Trophoblast cell (in vitro differentiated cells and primary cell): ENCODE data around the gene TLL1.

Source experiments
- DNase-seq, 2 donors: peaks; one replicate each; pipeline ENCODE4 v3.0.0-alpha.2; 2016
- H2AFZ ChIP-seq: 2 replicates; pipeline ENCODE4 v1.6.1; 2013; ENCODE audit warnings: low read length, moderate library complexity, mild to moderate bottlenecking; ENCODE audit not compliant: insufficient read depth, poor library complexity
- H2AK5ac ChIP-seq: 2 replicates; pipeline ENCODE4 v1.6.1; 2013; ENCODE audit warnings: mild to moderate bottlenecking, low read length
- H2BK120ac ChIP-seq: 2 replicates; pipeline ENCODE4 v1.6.1; 2013; ENCODE audit warnings: low read length, mild to moderate bottlenecking, moderate library complexity; ENCODE audit not compliant: insufficient read depth, poor library complexity
- H2BK12ac ChIP-seq: 2 replicates; pipeline ENCODE4 v1.6.1; 2013; ENCODE audit warnings: mild to moderate bottlenecking, low read length, moderate library complexity
- H2BK5ac ChIP-seq: 2 replicates; pipeline ENCODE4 v1.6.1; 2013; ENCODE audit warnings: low read length, low read depth, moderate library complexity, mild to moderate bottlenecking; ENCODE audit not compliant: poor library complexity
- H3K14ac ChIP-seq: 2 replicates; pipeline ENCODE4 v1.6.1; 2013; ENCODE audit warnings: mild to moderate bottlenecking, low read length
- H3K18ac ChIP-seq: 2 replicates; pipeline ENCODE4 v1.6.1; 2013; ENCODE audit warnings: mild to moderate bottlenecking, low read length
- H3K23ac ChIP-seq: 2 replicates; pipeline ENCODE4 v1.6.1; 2013; ENCODE audit warnings: low read length
- H3K27ac ChIP-seq: 2 replicates; pipeline ENCODE4 v1.5.1; 2013; ENCODE audit warnings: low read depth, mild to moderate bottlenecking, inconsistent platforms, low read length, moderate library complexity
- H3K27me3 ChIP-seq: 2 replicates; pipeline ENCODE4 v1.6.1; 2013; ENCODE audit warnings: inconsistent platforms, mild to moderate bottlenecking, low read length, moderate library complexity; ENCODE audit not compliant: insufficient read depth
- H3K36me3 ChIP-seq, 2 experiments: 1 replicate in 1 of 2; 2 replicates in 1 of 2; pipeline ENCODE4 v1.6.1; 2013; ENCODE audit warnings: low read length in 2 of 2, mild to moderate bottlenecking in 2 of 2, moderate library complexity in 1 of 2; ENCODE audit not compliant: insufficient read depth in 2 of 2, control insufficient read depth in 1 of 2
- H3K4ac ChIP-seq: 2 replicates; pipeline ENCODE4 v1.6.1; 2013; ENCODE audit warnings: low read depth, mild to moderate bottlenecking, low read length, moderate library complexity
- H3K4me1 ChIP-seq, 2 experiments: 1 replicate in 1 of 2; 2 replicates in 1 of 2; pipeline ENCODE4 v1.6.1; 2013; ENCODE audit warnings: low read length in 2 of 2, mild to moderate bottlenecking in 2 of 2, moderate library complexity in 1 of 2; ENCODE audit not compliant: insufficient read depth in 2 of 2, control insufficient read depth in 1 of 2
- H3K4me2 ChIP-seq: 2 replicates; pipeline ENCODE4 v1.6.1; 2013; ENCODE audit warnings: inconsistent platforms, mild to moderate bottlenecking, low read length, moderate library complexity
- H3K4me3 ChIP-seq: 2 replicates; pipeline ENCODE4 v1.5.1; 2013; ENCODE audit warnings: mild to moderate bottlenecking, low read depth, low read length, inconsistent platforms
- H3K79me1 ChIP-seq: one replicate; pipeline ENCODE4 v1.6.1; 2013; ENCODE audit warnings: low read length
- H3K79me2 ChIP-seq: 2 replicates; pipeline ENCODE4 v1.6.1; 2013; ENCODE audit warnings: low read length, mild to moderate bottlenecking; ENCODE audit not compliant: control insufficient read depth, insufficient read depth, poor library complexity
- H3K9ac ChIP-seq: 2 replicates; pipeline ENCODE4 v1.6.1; 2013; ENCODE audit warnings: mild to moderate bottlenecking, low read length
- H3K9me3 ChIP-seq: 2 replicates; pipeline ENCODE4 v1.6.1; 2013; ENCODE audit warnings: low read depth, mild to moderate bottlenecking, control low read depth, inconsistent platforms, low read length; ENCODE audit not compliant: insufficient read depth
- H4K12ac ChIP-seq: 2 replicates; pipeline ENCODE4 v1.6.1; 2013; ENCODE audit warnings: low read depth, mild to moderate bottlenecking, low read length, moderate library complexity
- H4K8ac ChIP-seq: 2 replicates; pipeline ENCODE4 v1.6.1; 2013; ENCODE audit warnings: low read depth, mild to moderate bottlenecking, low read length, moderate library complexity
- H4K91ac ChIP-seq: one replicate; pipeline ENCODE4 v1.6.1; 2013; ENCODE audit warnings: low read depth, mild to moderate bottlenecking, low read length, moderate library complexity
- WGBS: extraction: QIAGEN DNeasy Blood & Tissue Kit; methylation state at CpG from one replicate; pipeline ENCODE4 v1.1.7; 2013; ENCODE audit warnings: missing lambda C conversion rate; ENCODE audit not compliant: insufficient read length, insufficient coverage; ENCODE audit errors: extremely low coverage; 5-methylcytosine and 5-hydroxymethylcytosine counted together

Gene TLL1

DNA sequence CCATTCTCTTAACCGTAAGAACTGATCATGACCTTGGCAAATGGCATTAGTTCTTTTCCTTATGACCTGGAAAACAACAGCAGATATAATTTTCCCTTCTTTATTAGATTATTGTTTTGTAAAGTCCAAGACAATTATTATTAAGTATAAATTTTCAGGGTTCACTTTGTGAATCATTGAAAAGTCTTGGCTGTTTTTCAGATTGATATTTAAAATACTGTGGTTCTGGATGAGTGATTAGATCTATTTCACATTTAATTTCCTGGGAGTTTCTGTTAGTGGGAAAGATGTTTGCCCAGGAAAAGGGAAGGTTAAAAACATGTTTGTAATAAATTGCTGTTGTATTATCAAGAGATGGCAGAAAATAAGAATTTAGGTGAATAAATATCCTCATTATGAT is 194.9 kb downstream of the TLL1 start:
- no CpG with 5 or more reads among the region's 1 CpG for WGBS
- Histone ChIP-seq H3K4me1 (no peaks in the 10 kb centered on the region), H2BK120ac (no peak overlapping the region), H2AFZ (no peak overlapping the region), H2BK12ac (no peak overlapping the region), H3K23ac (no peak overlapping the region), H4K8ac (no peak overlapping the region), H3K4me3 (no peak overlapping the region), H4K12ac (no peak overlapping the region), H3K4ac (no peak overlapping the region), H3K9me3 (no peaks in the 10 kb centered on the region), H3K14ac (no peak overlapping the region), H3K79me2 (no peaks in the 10 kb centered on the region), H3K79me1 (no peaks in the 10 kb centered on the region), H3K18ac (no peak overlapping the region), H3K9ac (no peak overlapping the region), H4K91ac (no peak overlapping the region), H3K27ac (no peak overlapping the region), H2BK5ac (no peak overlapping the region), H3K27me3 (no peaks in the 10 kb centered on the region), H3K4me2 (no peak overlapping the region), H3K36me3 (no peaks in the 10 kb centered on the region), H2AK5ac (no peak overlapping the region)
- no peak for DNase-seq

GRCh38 chr4:166073783-166074182 is 200.7 kb downstream of the TLL1 start:
- H3K18ac ChIP-seq: no peak overlapping the region

DNA sequence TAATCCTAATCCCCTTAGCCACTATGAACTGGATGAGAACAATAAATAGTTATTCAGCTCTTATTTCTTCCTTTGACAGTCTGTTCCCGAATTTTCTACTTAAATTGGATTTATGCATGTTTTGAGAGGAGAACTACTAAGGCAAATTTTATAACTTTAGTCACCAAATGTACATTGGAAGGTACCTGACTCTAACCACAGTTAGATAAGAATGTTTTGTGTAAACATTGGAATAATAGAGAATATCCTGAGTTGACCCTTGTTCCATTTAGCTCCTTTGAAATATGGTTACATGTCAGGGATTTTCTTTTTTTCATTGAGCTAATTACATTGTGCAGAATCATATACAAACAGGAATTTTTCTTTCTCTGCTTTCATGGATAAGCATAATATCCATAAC is 202.6 kb downstream of the TLL1 start:
- H3K14ac ChIP-seq: no peak overlapping the region
- no peak overlapping the region for H2AK5ac ChIP-seq
- H3K79me2 ChIP-seq: no peaks in the 10 kb centered on the region
- no peaks in the 10 kb centered on the region for H3K27me3 ChIP-seq
- H3K36me3 ChIP-seq: no peaks in the 10 kb centered on the region
- DNase-seq: no peak
- no peaks in the 10 kb centered on the region for H3K9me3 ChIP-seq
- H3K27ac ChIP-seq: no peak overlapping the region
- no peak overlapping the region for H2AFZ ChIP-seq
- no peak overlapping the region for H2BK5ac ChIP-seq
- H4K12ac ChIP-seq: no peak overlapping the region
- H2BK120ac ChIP-seq: no peak overlapping the region
- H4K8ac ChIP-seq: no peak overlapping the region
- H3K4me2 ChIP-seq: no peak overlapping the region
- H3K23ac ChIP-seq: no peak overlapping the region
- no peaks in the 10 kb centered on the region for H3K79me1 ChIP-seq
- H4K91ac ChIP-seq: no peak overlapping the region
- H2BK12ac ChIP-seq: no peak overlapping the region
- H3K4me3 ChIP-seq: no peak overlapping the region
- H3K18ac ChIP-seq: no peak overlapping the region
- WGBS: no CpG with 5 or more reads among the region's 1 CpG
- H3K9ac ChIP-seq: no peak overlapping the region
- no peak overlapping the region for H3K4ac ChIP-seq
- H3K4me1 ChIP-seq: no peaks in the 10 kb centered on the region

More at GRCh38 chr4:166073783-166074182, 200.7 kb downstream of the TLL1 start:
- Histone ChIP-seq H3K14ac (no peak overlapping the region), H4K8ac (no peak overlapping the region), H2BK12ac (no peak overlapping the region), H3K27me3 (no peaks in the 10 kb centered on the region), H3K4me2 (no peak overlapping the region), H3K9ac (no peak overlapping the region), H3K23ac (no peak overlapping the region), H3K4ac (no peak overlapping the region), H4K91ac (no peak overlapping the region), H3K9me3 (no peaks in the 10 kb centered on the region), H3K27ac (no peak overlapping the region), H3K79me1 (no peaks in the 10 kb centered on the region), H3K79me2 (no peaks in the 10 kb centered on the region), H2AK5ac (no peak overlapping the region), H3K4me1 (no peaks in the 10 kb centered on the region), H2BK120ac (no peak overlapping the region), H2BK5ac (no peak overlapping the region), H2AFZ (no peak overlapping the region), H3K4me3 (no peak overlapping the region), H4K12ac (no peak overlapping the region), H3K36me3 (no peaks in the 10 kb centered on the region)
- DNase-seq: no peak
- WGBS: no CpG with 5 or more reads among the region's 6 CpGs

DNA sequence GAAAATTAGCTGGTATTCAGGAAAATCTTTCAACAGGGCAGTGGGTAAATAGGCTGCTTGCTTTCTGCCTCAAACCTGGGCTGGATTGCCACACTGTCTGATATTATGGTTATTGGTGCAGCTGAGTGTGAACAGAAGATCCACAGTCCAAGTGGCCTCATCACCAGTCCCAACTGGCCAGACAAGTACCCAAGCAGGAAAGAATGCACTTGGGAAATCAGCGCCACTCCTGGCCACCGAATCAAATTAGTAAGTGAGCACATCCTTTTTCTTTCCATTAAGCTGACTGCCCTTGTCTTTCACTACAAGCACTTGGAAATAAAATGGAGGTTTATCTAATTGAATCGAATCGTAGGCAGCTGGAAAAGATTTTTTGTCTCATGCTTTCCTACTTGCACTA is 204.7 kb downstream of the TLL1 start:
- H3K4me1 ChIP-seq: no peaks in the 10 kb centered on the region
- H2BK120ac ChIP-seq: no peak overlapping the region
- no peak overlapping the region for H3K4ac ChIP-seq
- no peaks in the 10 kb centered on the region for H3K9me3 ChIP-seq
- H2AFZ ChIP-seq: no peak overlapping the region
- no peak overlapping the region for H3K18ac ChIP-seq
- no peak overlapping the region for H4K8ac ChIP-seq
- H2AK5ac ChIP-seq: no peak overlapping the region
- H3K4me3 ChIP-seq: no peak overlapping the region
- H3K14ac ChIP-seq: no peak overlapping the region
- H4K12ac ChIP-seq: no peak overlapping the region
- no peaks in the 10 kb centered on the region for H3K27me3 ChIP-seq
- no peak overlapping the region for H3K9ac ChIP-seq
- no peak overlapping the region for H3K23ac ChIP-seq
- whole genome bisulfite sequencing: no CpG with 5 or more reads among the region's 4 CpGs
- H2BK12ac ChIP-seq: no peak overlapping the region
- no peak overlapping the region for H2BK5ac ChIP-seq
- no peak overlapping the region for H3K27ac ChIP-seq
- H3K79me1 ChIP-seq: no peaks in the 10 kb centered on the region
- no peaks in the 10 kb centered on the region for H3K36me3 ChIP-seq
- H3K79me2 ChIP-seq: no peaks in the 10 kb centered on the region
- H4K91ac ChIP-seq: no peak overlapping the region
- H3K4me2 ChIP-seq: no peak overlapping the region
- DNase-seq: no peak
